ENCODE results near the gene ITGAD.

GRCh38 chr16:31371619-31372484 lies 21.3 kb upstream of the ITGAD start:
- TF ChIP-seq POLR2A (IDR thresholded peaks at IDR 0.05), result no peak
- TF ChIP-seq CTCF (IDR thresholded peaks at IDR 0.05), result no peak

All from heart left ventricle (tissue), 13 donors.